Jurkat, Clone E6-1 (cell line): ENCODE results near the gene DPYSL4.

Experiments
- DNase-seq: peaks from one replicate; pipeline ENCODE4 v3.0.0-alpha.2; 2011; ENCODE audit warnings: low read depth, low spot score
- H3K4me3 ChIP-seq: 2 replicates; pipeline ENCODE4 v1.5.1; 2011; ENCODE audit warnings: mild to moderate bottlenecking, low read length, control low read depth, moderate library complexity

DPYSL4 gene

DNA sequence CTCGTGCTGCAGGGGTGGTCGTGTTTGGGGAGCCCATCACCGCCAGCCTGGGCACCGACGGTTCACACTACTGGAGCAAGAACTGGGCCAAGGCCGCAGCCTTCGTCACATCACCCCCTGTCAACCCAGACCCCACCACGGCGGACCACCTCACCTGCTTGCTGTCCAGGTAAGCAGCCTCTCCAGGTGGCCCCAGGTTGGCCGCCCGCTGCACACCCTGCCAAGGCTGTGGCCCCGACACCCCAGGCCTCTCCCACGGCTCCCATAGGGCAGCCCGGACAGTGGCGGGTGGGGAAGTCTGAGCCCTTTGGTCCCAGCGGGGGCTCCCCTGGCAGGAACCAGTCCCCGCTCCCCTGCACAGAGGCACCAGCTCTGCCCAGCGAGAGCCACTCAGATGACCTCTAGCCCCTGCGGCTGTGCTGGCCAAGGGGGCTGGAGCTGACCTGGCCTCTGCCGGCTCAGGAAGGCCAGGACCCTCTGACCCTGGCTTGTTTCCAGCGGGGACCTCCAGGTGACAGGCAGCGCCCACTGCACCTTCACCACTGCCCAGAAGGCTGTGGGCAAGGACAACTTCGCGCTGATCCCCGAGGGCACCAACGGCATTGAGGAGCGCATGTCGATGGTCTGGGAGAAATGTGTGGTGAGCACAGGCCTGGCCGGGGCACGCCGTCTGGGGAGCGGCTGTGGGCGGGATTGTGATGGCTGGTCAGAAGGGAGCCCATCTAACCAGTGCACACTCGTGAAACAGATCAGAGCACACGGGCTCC, 13.8 kb downstream of the DPYSL4 start:
- no peak for DNase-seq
- H3K4me3 ChIP-seq, result no peak overlapping the region

GRCh38 chr10:132201111-132201969, 14.6 kb downstream of the DPYSL4 start:
- no peak overlapping the region for H3K4me3 ChIP-seq
- no peak for DNase-seq

GRCh38 chr10:132202070-132202970, 15.6 kb downstream of the DPYSL4 start:
- no peak overlapping the region for H3K4me3 ChIP-seq
- no peak for DNase-seq

DNA sequence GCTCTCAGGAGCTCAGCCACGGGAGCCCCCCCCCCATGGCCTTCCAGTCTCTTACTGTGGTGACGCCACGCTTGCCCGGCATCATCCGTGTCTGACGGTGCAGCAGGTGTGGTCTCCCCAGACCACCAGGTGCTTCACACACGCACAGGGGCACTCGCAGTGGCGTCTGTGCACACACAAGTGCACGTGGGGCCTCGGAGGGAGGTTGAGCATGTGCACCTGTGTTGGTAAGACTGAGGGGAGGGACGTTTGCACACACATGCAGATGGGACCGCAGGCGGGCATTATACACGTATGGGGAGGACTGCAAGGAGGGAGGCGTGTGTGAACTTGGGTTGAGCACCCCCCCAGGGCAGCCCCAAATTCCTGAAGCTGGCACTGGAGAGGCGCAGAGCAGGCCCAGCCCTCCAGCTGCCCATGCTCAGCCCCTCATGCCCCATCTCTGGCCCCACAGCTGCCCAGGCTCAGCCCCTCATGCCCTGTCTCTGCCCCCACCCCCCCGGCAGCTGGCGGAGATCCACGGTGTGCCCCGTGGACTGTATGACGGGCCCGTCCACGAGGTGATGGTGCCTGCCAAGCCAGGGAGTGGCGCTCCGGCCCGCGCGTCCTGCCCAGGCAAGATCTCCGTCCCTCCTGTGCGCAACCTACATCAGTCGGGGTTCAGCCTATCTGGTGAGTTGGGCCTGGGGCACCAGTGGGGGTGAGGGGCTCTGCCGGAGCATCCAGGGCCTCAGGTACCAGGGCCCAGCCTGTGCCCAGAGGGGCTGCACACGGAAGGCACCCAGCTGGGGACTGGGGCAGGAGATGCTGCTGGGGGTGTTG, 16.7 kb downstream of the DPYSL4 start:
- no peak for DNase-seq
- H3K4me3 ChIP-seq, result no peak overlapping the region

- no peak for DNase-seq
- no peak overlapping the region for H3K4me3 ChIP-seq
Measured at GRCh38 chr10:132204078-132204780, 17.5 kb downstream of the DPYSL4 start.

- no peak for DNase-seq
- H3K4me3 ChIP-seq, result no peak overlapping the region
Measured at GRCh38 chr10:132204781-132205473, 18.2 kb downstream of the DPYSL4 start.

DNA sequence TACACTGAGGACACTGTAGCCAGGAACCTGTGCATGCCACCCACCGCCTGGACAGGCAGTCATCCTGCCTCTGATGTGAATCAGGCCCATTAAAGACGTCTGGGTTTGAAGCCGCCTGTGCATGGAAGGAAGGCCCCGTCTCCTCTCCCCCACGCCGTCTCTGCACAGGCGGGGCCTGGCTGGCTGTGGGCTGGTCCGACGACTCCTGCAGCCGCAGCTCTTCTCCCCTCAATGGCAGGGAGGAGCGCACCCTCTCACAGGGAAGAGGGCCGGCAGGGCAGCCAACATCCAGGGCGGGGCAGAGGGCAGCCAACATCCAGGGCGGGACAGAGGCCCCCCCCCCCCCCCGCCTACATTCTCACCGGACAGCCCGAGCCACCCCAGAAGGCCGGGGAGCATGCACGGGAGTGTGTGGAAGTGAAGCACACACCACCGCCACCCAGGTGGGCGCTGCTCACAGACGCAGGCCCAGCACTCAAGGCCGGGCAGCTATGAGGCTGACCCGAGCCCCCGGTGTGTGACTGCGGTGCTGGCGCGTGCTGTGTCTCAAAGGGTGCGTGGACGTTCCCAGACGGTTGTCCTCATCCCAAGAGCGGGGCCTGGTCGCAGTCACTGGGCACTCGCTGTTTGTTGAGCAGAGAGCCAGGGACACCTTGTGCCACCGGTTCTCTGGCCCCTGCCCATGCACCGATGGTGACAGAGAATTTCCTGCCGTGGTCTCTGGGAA, 19.1 kb downstream of the DPYSL4 start:
- no peak overlapping the region for H3K4me3 ChIP-seq
- DNase-seq, result no peak

GRCh38 chr10:132206377-132206745, 19.6 kb downstream of the DPYSL4 start:
- no peak overlapping the region for H3K4me3 ChIP-seq
- DNase-seq, result no peak

DNA sequence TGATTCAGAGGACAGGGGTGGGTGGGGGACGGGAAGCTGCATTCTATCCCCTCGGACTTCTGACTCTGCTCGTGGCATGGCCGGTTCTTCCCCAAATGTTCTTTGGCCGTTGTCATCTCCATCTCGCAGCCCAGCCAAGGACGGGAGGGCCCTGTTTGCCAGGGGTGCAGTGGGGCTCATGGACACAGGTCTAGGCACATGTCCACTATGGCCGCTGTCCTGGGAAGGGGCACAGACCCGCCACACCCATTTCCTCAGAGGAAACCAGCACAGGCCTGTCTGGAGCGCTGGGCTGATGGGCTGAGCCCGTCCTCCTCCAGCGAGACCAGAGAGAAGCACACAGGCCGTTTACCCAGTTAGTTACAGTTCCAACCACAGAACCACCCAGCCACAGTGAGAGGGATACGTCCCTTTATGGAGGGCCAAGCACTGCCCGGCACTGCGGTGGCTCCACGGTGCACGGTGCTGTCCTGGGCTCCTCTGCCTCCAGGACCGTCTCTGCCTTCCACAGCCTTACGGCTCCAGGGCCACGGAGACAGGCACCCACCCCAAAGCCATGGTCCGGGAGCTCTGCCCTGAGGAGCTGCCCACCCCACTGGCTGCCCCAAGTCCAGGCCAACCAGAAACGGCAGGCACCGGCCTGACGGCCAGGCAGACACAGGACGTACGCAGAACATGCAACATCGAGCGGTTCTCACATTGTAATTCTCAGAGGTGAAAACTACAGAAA, 20.2 kb downstream of the DPYSL4 start:
- DNase-seq, result no peak
- no peak overlapping the region for H3K4me3 ChIP-seq

DNA sequence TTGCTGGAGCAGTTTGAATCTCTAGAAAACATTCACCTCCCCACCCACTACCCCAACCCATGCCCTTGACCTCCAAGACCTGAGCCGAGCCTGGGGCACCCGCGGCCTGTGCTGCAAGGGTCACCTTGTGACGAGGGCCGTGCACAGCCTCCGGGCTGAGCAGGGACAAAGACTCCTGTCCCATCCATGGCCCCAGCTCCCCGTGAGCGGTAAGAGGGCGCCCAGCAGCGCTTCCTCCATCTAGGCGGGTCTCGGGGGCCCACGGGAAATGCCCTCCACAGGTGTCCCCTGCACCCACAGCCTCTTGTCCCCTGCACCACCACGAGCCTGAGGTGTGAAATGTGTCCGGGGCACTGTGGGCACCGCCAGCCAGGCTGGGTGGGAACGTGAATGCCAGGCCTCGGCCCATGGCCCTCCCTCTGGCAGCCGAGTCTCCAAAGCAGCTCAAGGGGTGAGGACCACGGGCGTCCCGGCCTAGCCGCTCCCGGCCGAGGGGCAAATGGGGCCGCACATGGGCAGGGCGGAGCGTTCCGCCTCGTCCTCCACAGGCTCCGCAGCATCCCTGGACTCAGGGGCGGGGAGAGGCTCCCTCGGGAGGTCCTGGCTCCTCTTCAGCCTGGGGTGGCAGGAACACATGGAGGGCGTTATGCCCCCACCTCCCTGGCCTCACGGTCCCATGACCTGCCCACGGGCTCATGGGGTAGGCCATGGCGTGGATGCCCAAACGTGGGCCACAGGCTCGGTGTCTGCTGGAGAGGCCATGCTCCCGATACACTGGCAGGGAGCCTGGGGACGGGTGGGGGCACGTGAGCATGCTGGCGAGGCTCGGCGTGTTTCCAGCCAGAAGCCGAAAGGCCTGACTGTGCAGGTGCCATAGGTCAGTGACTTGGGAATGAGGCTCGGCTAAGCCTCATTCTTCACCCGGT, 21.1 kb downstream of the DPYSL4 start:
- no peak for DNase-seq
- no peak overlapping the region for H3K4me3 ChIP-seq

DNA sequence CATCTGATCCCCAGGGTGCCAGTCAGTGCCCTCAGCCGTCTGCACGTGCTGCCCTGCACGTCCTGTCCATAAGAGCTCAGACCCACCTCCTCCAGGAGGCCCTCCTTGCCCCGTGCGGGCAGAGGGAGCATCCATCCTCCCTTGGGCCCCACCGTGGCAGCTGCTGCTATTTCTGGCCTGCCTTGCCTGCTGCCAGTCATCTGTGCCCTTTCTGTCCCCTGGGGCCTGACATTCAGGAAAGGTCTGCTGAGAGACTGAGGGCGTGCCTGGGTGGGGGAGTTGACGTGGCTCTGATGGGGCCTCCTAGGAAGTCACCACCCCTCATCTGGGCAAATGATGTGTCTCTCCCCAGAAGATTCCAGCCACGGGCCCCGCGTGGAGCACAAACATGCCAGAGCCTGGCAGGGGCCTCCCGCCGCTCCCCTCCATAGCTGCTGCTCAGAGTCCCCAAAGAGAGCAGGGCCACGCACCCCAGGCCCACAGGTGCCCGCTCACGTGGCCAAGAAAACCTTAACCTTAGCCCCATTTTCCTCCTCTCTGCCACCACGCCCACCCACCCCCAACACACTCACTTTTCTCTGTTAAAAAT, 21.8 kb downstream of the DPYSL4 start:
- no peak overlapping the region for H3K4me3 ChIP-seq
- DNase-seq, result no peak

GRCh38 chr10:132209130-132209529, 22.4 kb downstream of the DPYSL4 start:
- H3K4me3 ChIP-seq, result no peak overlapping the region
- DNase-seq, result no peak

DNA sequence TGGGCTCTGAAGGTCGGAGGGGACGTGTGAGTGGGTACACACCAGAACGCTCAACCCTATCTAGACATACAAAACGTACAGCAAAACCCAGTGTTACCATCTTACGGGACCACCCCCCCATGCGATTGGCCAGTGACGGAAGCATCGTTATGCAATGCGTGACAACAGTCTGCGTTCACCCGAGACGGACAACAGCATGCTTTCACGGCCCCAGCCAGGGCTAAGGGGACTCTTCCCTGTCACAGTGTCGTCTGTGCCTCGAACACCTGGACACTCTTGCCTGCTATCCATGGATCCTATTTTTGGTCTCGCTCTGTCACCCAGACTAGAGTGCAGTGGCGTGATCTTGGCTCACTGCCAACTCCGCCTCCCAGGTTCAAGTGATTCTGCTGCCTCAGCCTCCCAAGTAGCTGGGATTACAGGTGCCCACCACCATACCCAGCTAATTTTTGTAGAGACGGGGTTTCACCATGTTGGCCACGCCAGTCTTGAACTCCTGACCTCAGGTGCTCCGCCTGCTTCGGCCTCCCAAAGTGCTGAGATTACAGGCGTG, 23.3 kb downstream of the DPYSL4 start:
- DNase-seq, result no peak
- no peak overlapping the region for H3K4me3 ChIP-seq

DNA sequence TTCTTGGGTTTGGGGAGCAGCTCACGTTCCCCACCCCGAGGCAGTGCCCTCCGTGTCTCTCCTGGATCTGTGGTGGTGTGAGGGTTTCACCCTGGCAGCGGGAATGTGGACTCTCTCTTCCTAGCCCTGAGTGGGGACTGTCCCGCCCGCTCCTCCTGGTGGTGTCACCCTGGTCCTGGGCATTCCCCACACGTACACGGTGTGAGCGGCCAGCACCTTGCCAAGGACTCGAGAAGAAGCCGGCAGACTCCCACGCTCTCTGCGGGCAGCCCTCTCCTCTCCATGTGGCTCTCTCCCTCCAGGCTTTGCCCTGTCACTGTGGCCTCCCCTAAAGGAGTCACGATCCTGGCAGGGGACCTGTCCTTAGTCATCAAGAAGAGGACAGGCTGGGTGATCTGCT, 24.0 kb downstream of the DPYSL4 start:
- no peak for DNase-seq
- no peak overlapping the region for H3K4me3 ChIP-seq

GRCh38 chr10:132211246-132211645, 24.5 kb downstream of the DPYSL4 start:
- no peak overlapping the region for H3K4me3 ChIP-seq
- DNase-seq, result no peak
